ENCODE measurements around the gene NOPCHAP1.
"Not testable (repeated sequence)": the region's sequence is repeated elsewhere in the genome, so short reads cannot be mapped to it uniquely, and the experiment has no call there.

NOPCHAP1 gene

GRCh38 chr12:104964856-104965205 lies 21.3 kb upstream of the NOPCHAP1 start:
- no peak for DNase-seq (ENCODE audit: low read depth in 2 of 2)

- no peak for DNase-seq (ENCODE audit: low read depth in 2 of 2)
Observed at GRCh38 chr12:104966677-104967076, 19.4 kb upstream of the NOPCHAP1 start.

GRCh38 chr12:104969343-104969742 lies 16.8 kb upstream of the NOPCHAP1 start:
- DNase-seq (ENCODE audit: low read depth in 2 of 2), result no peak

GRCh38 chr12:104971306-104971705 lies 14.8 kb upstream of the NOPCHAP1 start:
- no peak for DNase-seq (ENCODE audit: low read depth in 2 of 2)

GRCh38 chr12:104973250-104973649 lies 12.9 kb upstream of the NOPCHAP1 start:
- no peak for DNase-seq (ENCODE audit: low read depth in 2 of 2)

- no peak for DNase-seq (ENCODE audit: low read depth in 2 of 2)
Observed at GRCh38 chr12:104974626-104975290, 11.4 kb upstream of the NOPCHAP1 start.

GRCh38 chr12:104975587-104976343 lies 10.4 kb upstream of the NOPCHAP1 start:
- DNase-seq (ENCODE audit: low read depth in 2 of 2), result no peak

GRCh38 chr12:104976703-104977102 lies 9.4 kb upstream of the NOPCHAP1 start:
- DNase-seq (ENCODE audit: low read depth in 2 of 2), result no peak

- DNase-seq (ENCODE audit: low read depth in 2 of 2), result not testable (repeated sequence)
Observed at GRCh38 chr12:104977688-104978087, 8.4 kb upstream of the NOPCHAP1 start.

GRCh38 chr12:104985206-104985605 lies 910 bp upstream of the NOPCHAP1 start:
- no peak for DNase-seq (ENCODE audit: low read depth in 2 of 2)

- no peak for DNase-seq (ENCODE audit: low read depth in 2 of 2)
Observed at GRCh38 chr12:104990950-104991349, 4.8 kb downstream of the NOPCHAP1 start.

GRCh38 chr12:104991565-104992128 lies 5.5 kb downstream of the NOPCHAP1 start:
- DNase-seq (ENCODE audit: low read depth in 2 of 2), result no peak

GRCh38 chr12:104994336-104994735 lies 8.2 kb downstream of the NOPCHAP1 start:
- no peak for DNase-seq (ENCODE audit: low read depth in 2 of 2)

GRCh38 chr12:104997541-104997940 lies 11.4 kb downstream of the NOPCHAP1 start:
- no peak for DNase-seq (ENCODE audit: low read depth in 2 of 2)

GRCh38 chr12:104998423-104999346 lies 12.6 kb downstream of the NOPCHAP1 start:
- DNase-seq (ENCODE audit: low read depth in 2 of 2), result no peak

GRCh38 chr12:104999347-104999685 lies 13.2 kb downstream of the NOPCHAP1 start:
- DNase-seq (ENCODE audit: low read depth in 2 of 2), result no peak

GRCh38 chr12:105001476-105001875 lies 15.4 kb downstream of the NOPCHAP1 start:
- no peak for DNase-seq (ENCODE audit: low read depth in 2 of 2)

- no peak for DNase-seq (ENCODE audit: low read depth in 2 of 2)
Observed at GRCh38 chr12:105013892-105014291, 27.8 kb downstream of the NOPCHAP1 start.

GRCh38 chr12:105014603-105015002 lies 28.5 kb downstream of the NOPCHAP1 start:
- no peak for DNase-seq (ENCODE audit: low read depth in 2 of 2)

- no peak for DNase-seq (ENCODE audit: low read depth in 2 of 2)
Observed at GRCh38 chr12:105015543-105015942, 29.4 kb downstream of the NOPCHAP1 start.

- DNase-seq (ENCODE audit: low read depth in 2 of 2), result no peak
Observed at GRCh38 chr12:105018012-105018411, 31.9 kb downstream of the NOPCHAP1 start.

- no peak for DNase-seq (ENCODE audit: low read depth in 2 of 2)
Observed at GRCh38 chr12:105018776-105019175, 32.7 kb downstream of the NOPCHAP1 start.
